AG09309 (cell line): ENCODE results near the gene ACVR2B.
A peak's percentile ranks its signal among the peaks of the same experiment; 100 is the strongest.

Experiments used
- DNase-seq: peaks from one replicate; pipeline ENCODE4 v3.0.0-alpha.2; 2010; ENCODE audit warnings: low read depth
- H3K4me3 ChIP-seq: 2 replicates; pipeline ENCODE4 v1.5.1; 2011; ENCODE audit warnings: mild to moderate bottlenecking, low read depth, low read length, moderate library complexity; ENCODE audit not compliant: control insufficient read depth
- TF ChIP-seq, protein P1 (sequence below): IDR thresholded peaks from 2 replicates; pipeline ENCODE4 v1.5.1; 2011; ENCODE audit warnings: mild to moderate bottlenecking, low read depth, low read length, inconsistent platforms; ENCODE audit not compliant: insufficient read depth, control insufficient read depth; ENCODE audit errors: missing control alignments

ACVR2B gene

DNA sequence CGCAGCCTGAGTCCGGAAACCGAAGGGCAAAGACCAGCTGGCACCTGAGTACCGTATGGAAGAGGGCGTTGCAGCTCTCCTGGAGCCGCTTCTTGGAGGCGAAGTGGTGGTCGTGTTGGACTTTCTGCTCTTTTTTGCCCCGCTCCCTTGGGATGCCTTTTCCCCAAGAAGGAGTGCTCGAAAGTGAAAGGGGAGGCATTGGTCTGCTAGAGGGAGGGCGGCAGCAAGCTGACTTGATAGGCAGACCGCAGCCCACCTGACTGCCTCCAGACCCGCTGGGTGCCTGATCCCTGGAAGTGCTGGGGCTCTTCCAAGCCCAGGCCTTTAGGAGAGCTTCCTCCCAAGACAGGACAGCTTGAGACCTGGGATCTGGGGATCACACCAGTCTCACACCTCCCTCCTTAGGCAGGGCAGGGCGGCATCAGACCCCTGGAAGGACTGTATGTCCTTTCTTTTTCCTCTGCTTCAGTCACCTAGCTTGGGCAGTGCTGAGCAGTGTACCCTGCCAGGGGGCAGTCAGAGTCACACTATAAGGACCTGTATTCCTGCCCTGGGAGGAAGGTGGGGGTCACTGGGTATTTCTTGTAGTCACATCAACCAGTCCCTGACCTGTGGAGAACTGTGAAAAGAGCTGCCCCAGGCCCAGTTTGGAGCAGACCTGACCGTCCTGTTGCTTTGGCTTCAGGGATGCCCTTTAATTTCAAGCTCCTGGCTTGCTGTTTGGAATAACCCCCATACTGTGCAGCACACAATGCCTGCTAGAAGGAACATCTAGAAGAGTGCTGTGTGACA is 2.1 kb downstream of the ACVR2B start:
- TF ChIP-seq, protein P1, sequence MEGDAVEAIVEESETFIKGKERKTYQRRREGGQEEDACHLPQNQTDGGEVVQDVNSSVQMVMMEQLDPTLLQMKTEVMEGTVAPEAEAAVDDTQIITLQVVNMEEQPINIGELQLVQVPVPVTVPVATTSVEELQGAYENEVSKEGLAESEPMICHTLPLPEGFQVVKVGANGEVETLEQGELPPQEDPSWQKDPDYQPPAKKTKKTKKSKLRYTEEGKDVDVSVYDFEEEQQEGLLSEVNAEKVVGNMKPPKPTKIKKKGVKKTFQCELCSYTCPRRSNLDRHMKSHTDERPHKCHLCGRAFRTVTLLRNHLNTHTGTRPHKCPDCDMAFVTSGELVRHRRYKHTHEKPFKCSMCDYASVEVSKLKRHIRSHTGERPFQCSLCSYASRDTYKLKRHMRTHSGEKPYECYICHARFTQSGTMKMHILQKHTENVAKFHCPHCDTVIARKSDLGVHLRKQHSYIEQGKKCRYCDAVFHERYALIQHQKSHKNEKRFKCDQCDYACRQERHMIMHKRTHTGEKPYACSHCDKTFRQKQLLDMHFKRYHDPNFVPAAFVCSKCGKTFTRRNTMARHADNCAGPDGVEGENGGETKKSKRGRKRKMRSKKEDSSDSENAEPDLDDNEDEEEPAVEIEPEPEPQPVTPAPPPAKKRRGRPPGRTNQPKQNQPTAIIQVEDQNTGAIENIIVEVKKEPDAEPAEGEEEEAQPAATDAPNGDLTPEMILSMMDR: no peak
- H3K4me3 ChIP-seq: peak overlapping the region; percentile 74
- no peak for DNase-seq

DNA sequence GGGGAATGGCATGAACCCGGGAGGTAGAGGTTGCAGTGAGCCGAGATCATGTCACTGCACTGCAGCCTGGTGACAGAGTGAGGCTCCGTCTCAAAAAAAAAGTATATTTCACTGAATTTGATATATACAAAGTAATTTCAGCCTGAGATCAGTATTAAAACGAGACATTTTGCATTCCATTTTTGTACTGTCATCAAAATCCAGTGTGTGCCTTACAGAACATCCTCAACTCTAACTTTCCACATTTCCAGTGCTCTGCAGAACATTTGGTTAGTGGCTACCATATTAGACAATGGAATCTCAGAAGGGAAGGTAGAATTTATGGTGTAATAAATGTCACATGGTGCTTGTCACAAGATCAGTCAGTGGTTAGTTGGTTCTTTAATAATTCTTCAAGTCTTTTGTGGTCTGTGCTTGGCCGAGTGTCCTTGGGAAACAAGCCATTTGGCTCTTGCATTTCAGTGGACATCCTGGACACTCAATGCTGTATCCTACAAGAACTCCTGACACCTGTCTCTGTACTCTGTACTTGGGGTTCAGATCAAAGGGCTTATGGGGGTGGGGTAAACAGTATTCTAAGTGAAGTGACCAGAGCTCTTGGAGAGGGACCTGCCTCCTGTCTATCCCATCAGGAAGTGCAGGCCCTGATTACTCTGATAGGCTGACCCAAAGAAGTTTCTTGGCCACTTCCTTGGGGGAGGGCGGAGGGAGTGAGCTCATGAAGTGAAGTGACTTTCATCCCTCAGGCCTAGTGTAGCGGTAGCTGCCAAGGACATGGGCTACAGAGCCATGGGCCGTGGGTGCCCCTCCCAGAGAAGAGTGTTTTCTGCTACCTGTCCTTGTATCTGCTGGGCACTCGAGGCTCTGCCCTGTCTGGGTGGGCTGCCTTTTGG is 3.7 kb downstream of the ACVR2B start:
- TF ChIP-seq, protein P1: no peak
- no peak overlapping the region for H3K4me3 ChIP-seq
- no peak for DNase-seq

GRCh38 chr3:38458796-38459498 is 5.3 kb downstream of the ACVR2B start:
- TF ChIP-seq, protein P1: no peak
- H3K4me3 ChIP-seq: no peak overlapping the region
- no peak for DNase-seq

GRCh38 chr3:38459499-38460048 is 5.9 kb downstream of the ACVR2B start:
- H3K4me3 ChIP-seq: no peak overlapping the region
- DNase-seq: no peak
- TF ChIP-seq, protein P1: no peak

- TF ChIP-seq, protein P1: no peak
- H3K4me3 ChIP-seq: no peak overlapping the region
- DNase-seq: no peak
Measured at GRCh38 chr3:38460377-38461270, 6.9 kb downstream of the ACVR2B start.
